Prostate gland (tissue), 2 donors: ENCODE measurements around the gene NR5A2. TPM values are rescaled to one million over a fixed set of nuclear protein-coding genes. Genes with fewer than 3 reads are reported as not detected.
A peak's percentile ranks its signal among the peaks of the same experiment; 100 is the strongest.

ENCODE experiments used
- DNase-seq: peaks from one replicate; pipeline ENCODE4 v3.0.0-alpha.2; 2019; ENCODE audit warnings: low spot score
- H3K27ac ChIP-seq, 2 donors: fragments of 200-600 bp; sonication (generic); 2 replicates each; pipeline ENCODE4 v1.5.1; 2017 to 2019
- H3K27me3 ChIP-seq: fragments of 200-600 bp; sonication (generic); replicated peaks from 2 replicates; pipeline ENCODE4 v1.5.1; 2019; ENCODE audit not compliant: insufficient read depth
- H3K36me3 ChIP-seq, 2 donors: fragments of 200-600 bp; sonication (generic); 1 replicate in 1 of 2; 2 replicates in 1 of 2; pipeline versions ENCODE4 v1.5.1 to v1.8.1; 2017 to 2019
- H3K4me1 ChIP-seq: fragments of 200-600 bp; sonication (generic); replicated peaks from 2 replicates; pipeline ENCODE4 v1.5.1; 2019
- H3K4me3 ChIP-seq, 2 donors: fragments of 200-600 bp; sonication (generic); 2 replicates each; pipeline ENCODE4 v1.5.1; 2017 to 2019
- H3K9me3 ChIP-seq: fragments of 200-600 bp; sonication (generic); 2 replicates; pipeline ENCODE4 v1.5.1; 2017
- POLR2A ChIP-seq: fragments of 450-650 bp; IDR thresholded peaks from one replicate; pipeline ENCODE4 v1.6.1; 2016; ENCODE audit warnings: antibody characterized with exemption, mild to moderate bottlenecking
- POLR2AphosphoS5 ChIP-seq: sonication (generic); formaldehyde crosslinking; IDR thresholded peaks from one replicate; pipeline ENCODE4 v1.6.1; 2017; ENCODE audit warnings: antibody characterized with exemption
- WGBS: methylation state at CpG from one replicate; pipeline ENCODE4 v1.1.5; 2018; 5-methylcytosine and 5-hydroxymethylcytosine counted together
- intact Hi-C: fragments of 100-400 bp; cut with DNase I; formaldehyde crosslinking; loops from one replicate; pipeline ENCODE4 v1.14.2; 2022
- total RNA-seq, 2 donors: library from RNA; depleted of rRNA; stranded (reverse); fragments of >200 nt; gene quantifications; one replicate each; pipeline ENCODE4 v1.1.0, GENCODE V29; 2016
- TF ChIP-seq, protein P1 (sequence below), 4 experiments: fragments of 200-600 bp in 2 of 4; fragments of 450-650 bp in 2 of 4; sonication (generic) in 2 of 4; IDR thresholded peaks; 1 replicate in 3 of 4; 2 replicates in 1 of 4; pipeline ENCODE4 v1.5.1; 2016 to 2019; ENCODE audit warnings: antibody characterized with exemption in 4 of 4, mild to moderate bottlenecking in 2 of 4, moderate library complexity in 2 of 4

The NR5A2 gene
- total RNA-seq, 2 donors from 2014 or later = 0.87 to 2.7 TPM

DNA sequence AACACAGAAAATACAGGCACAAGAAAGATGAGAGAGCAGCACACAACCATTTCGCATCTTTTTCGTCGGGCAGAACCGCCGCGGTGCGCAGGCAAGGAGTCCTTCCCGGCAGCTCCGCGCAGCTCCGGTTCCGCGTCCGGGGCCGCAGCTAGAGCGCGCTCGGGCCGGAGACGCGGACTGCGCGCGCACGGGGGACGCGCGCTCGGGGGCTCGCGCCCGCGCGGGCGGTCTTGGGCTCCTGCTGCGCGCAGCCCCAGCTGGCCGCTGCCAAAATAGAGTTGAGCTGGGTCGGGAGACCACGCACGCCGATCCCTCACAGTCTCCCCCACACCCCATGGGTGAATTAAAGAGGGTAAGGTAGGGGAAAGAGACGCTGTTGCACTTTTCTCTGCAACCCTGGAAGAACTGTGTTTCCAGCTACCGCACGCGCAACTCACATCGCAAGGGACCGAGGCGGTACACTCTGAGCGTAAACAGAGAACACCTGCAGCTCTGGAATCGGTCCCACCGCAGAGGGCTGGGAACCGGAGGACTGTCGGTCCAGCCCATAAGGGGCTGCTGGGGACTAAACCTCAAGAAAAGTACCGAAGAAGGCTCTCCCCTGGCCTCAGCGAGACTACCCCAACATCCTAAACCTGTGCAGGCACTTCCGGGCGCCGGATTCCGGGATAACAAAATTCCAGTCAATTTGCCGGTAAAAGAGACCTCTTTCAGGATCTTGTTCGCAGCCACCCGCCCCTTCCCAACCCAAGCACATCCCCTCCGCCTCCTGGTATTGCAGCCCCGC lies 1.7 kb downstream of the NR5A2 start:
- peak overlapping the region; percentile 10 to 56 for H3K27ac ChIP-seq
- H3K4me1 ChIP-seq = no peaks in the 10 kb centered on the region
- no peaks in the 10 kb centered on the region for H3K36me3 ChIP-seq
- 3% methylated on average over 65 of the region's 65 CpGs for WGBS
- peaks cover 8% of the 10 kb centered on the region for H3K27me3 ChIP-seq
- peak; percentile 32 for DNase-seq
- H3K4me3 ChIP-seq = peak overlapping the region; percentile 27 to 36
- intact Hi-C loops = no loop called here
- H3K9me3 ChIP-seq = no peaks in the 10 kb centered on the region
- peak; percentile 27 for TF ChIP-seq POLR2AphosphoS5
- TF ChIP-seq, protein P1, sequence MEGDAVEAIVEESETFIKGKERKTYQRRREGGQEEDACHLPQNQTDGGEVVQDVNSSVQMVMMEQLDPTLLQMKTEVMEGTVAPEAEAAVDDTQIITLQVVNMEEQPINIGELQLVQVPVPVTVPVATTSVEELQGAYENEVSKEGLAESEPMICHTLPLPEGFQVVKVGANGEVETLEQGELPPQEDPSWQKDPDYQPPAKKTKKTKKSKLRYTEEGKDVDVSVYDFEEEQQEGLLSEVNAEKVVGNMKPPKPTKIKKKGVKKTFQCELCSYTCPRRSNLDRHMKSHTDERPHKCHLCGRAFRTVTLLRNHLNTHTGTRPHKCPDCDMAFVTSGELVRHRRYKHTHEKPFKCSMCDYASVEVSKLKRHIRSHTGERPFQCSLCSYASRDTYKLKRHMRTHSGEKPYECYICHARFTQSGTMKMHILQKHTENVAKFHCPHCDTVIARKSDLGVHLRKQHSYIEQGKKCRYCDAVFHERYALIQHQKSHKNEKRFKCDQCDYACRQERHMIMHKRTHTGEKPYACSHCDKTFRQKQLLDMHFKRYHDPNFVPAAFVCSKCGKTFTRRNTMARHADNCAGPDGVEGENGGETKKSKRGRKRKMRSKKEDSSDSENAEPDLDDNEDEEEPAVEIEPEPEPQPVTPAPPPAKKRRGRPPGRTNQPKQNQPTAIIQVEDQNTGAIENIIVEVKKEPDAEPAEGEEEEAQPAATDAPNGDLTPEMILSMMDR (IDR thresholded peaks at IDR 0.05) = no peak
- no peak for TF ChIP-seq POLR2A

DNA sequence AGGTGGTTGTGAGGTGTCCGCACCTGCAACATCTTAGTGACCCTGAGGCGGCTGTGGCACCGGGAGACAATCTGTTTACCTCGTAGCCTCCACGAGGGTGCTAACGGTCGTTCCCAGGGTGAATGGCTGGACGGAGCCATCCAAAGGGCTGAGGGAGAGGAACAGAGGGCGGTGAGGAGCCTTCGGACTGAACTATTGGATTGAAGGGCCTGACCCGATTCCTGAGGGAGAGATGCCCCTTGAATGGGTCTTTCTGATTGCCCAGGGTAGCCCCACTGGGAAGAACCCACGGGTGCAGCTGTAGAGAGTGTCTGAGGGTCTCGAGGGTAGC lies 2.3 kb downstream of the NR5A2 start:
- DNase-seq = no peak
- intact Hi-C loops = no loop called here
- no peaks in the 10 kb centered on the region for H3K9me3 ChIP-seq
- 15% methylated on average over 13 of the region's 13 CpGs for WGBS
- TF ChIP-seq POLR2A (no peak), POLR2AphosphoS5 (no peak)
- TF ChIP-seq, protein P1 (IDR thresholded peaks at IDR 0.05) = no peak
- peaks cover 8% of the 10 kb centered on the region for H3K27me3 ChIP-seq
- H3K36me3 ChIP-seq = no peaks in the 10 kb centered on the region
- no peaks in the 10 kb centered on the region for H3K4me1 ChIP-seq
- no peak overlapping the region for H3K27ac ChIP-seq
- H3K4me3 ChIP-seq = peak overlapping the region in 1 of 2 donors; percentile 36

DNA sequence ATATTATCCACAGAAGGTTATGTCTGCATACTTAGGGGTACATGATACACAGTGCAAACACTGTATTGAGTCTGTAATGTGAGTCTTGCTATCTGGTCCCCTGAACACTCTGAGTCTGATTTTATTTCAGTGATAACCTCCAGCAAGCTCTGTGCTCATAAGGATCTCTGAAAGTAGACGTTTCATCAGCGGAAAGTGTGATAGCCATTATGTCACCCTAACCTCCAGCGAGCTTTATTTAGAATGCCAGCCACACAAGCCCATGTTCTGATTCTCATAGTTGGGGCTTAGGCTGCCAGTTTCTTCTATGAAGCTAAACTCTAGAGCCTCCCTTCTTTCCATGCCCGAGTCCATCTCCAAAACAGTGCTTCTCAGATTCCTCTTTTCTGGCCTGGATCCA lies 3.3 kb downstream of the NR5A2 start:
- Histone ChIP-seq H3K27me3 (peaks cover 12% of the 10 kb centered on the region), H3K9me3 (no peaks in the 10 kb centered on the region), H3K4me1 (no peaks in the 10 kb centered on the region), H3K36me3 (no peaks in the 10 kb centered on the region), H3K4me3 (no peak overlapping the region), H3K27ac (no peak overlapping the region)
- DNase-seq = no peak
- intact Hi-C loops = no loop called here
- TF ChIP-seq POLR2AphosphoS5 = no peak
- TF ChIP-seq, protein P1 (IDR thresholded peaks at IDR 0.05) = no peak
- TF ChIP-seq POLR2A = no peak
- WGBS = 52% methylated on average over 4 of the region's 4 CpGs

DNA sequence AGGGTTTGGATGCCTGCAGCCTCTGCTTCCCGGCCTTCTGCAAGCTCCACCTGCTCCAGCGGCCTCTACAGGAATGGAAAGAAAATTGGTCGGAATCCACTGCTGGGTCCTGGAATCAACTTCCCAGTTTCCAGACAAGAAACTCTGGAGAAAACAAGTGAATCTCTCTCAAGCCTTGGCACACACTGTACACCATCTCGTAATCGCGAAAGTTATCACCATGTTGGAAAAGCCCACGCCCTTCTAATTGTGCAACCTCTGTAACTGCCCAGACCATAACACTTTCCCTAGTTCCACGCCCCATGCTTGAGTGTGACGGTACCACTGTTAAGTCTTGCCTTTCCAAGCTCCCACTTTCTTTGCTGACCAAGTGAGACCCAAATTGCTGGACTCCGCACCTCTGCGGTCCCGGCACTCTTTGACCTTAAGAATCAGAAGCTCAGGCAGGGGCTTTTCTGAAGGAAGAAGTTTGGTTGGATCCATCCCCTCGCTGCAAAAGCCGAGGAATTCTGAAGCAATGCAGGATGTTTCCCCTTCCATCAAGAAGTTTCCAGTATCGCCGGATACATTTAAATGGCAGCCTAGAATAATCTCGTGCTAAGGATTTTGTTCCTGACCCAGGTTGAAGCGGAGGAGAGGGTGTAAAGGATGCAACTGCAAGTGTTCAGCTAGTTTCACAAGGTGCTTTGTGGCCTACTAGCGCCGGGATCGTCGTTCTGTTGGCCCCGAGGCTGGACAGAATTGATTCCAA lies 6.2 kb downstream of the NR5A2 start:
- H3K4me1 ChIP-seq = no peaks in the 10 kb centered on the region
- no peak overlapping the region for H3K27ac ChIP-seq
- H3K9me3 ChIP-seq = no peaks in the 10 kb centered on the region
- H3K36me3 ChIP-seq = no peaks in the 10 kb centered on the region
- intact Hi-C loops = no loop called here
- no peak for TF ChIP-seq POLR2A
- no peak for TF ChIP-seq POLR2AphosphoS5
- TF ChIP-seq, protein P1 (IDR thresholded peaks at IDR 0.05) = no peak
- WGBS = 34% methylated on average over 23 of the region's 23 CpGs
- DNase-seq = no peak
- peaks cover 33% of the 10 kb centered on the region for H3K27me3 ChIP-seq
- H3K4me3 ChIP-seq = no peak overlapping the region

DNA sequence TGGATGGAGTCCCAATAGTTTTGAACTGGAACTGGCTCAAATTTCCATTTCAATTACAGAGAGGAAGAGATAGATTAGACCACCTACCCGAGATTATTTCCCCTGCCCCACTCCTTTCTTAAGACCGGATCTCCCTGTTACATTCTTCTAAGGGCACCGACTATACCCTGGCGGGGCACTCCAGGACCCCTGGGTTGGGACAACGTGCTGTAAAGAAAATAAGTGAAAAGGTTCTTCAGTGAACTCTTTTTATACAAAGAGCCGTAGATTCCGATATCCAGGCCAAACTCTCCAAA lies 6.7 kb downstream of the NR5A2 start:
- TF ChIP-seq POLR2AphosphoS5 = no peak
- no peak for TF ChIP-seq POLR2A
- TF ChIP-seq, protein P1 (IDR thresholded peaks at IDR 0.05) = no peak
- Histone ChIP-seq H3K4me3 (no peak overlapping the region), H3K9me3 (no peaks in the 10 kb centered on the region), H3K36me3 (no peaks in the 10 kb centered on the region), H3K4me1 (peaks cover under 1% of the 10 kb centered on the region), H3K27me3 (peaks cover 34% of the 10 kb centered on the region), H3K27ac (no peak overlapping the region)
- 22% methylated on average over 7 of the region's 7 CpGs for WGBS
- intact Hi-C loops = no loop called here
- DNase-seq = no peak
